H1 (cell line): Measurements from ENCODE around the gene LRP5. TPM values are rescaled to one million over a fixed set of nuclear protein-coding genes. Genes with fewer than 3 reads are reported as not detected.

ENCODE experiments used
- CTCF ChIA-PET: fragments of 300-600 bp; sonication (Branson Sonifier 250); formaldehyde crosslinking; loops from one replicate; lab custom pipeline; 2021; ENCODE audit not compliant: partially characterized antibody; lab: Charles Lee
- POLR2A ChIA-PET: fragments of 300-600 bp; sonication (Branson Sonifier 250); formaldehyde crosslinking; loops from one replicate; lab custom pipeline; 2021; ENCODE audit warnings: inconsistent platforms; ENCODE audit not compliant: partially characterized antibody; lab: Charles Lee
- DNase-seq, 2 experiments: peaks; one replicate each; pipeline versions ENCODE4 v3.0.0 to v3.0.0-alpha.2; 2010 to 2022; ENCODE audit warnings: low spot score in 2 of 2, low read depth in 1 of 2, mixed read lengths in 1 of 2
- FAIRE-seq: peaks from 2 replicates; lab custom pipeline; 2011; peaks lifted over from hg19 to GRCh38; lab: Jason Lieb, UNC
- H2AFZ ChIP-seq: 2 replicates; pipeline ENCODE4 v1.8.1; 2012; ENCODE audit warnings: low read length, inconsistent platforms
- H2AK5ac ChIP-seq: 2 replicates; pipeline ENCODE4 v1.6.1; 2013; ENCODE audit warnings: low read depth, low read length
- H2BK120ac ChIP-seq: replicated peaks from 2 replicates; pipeline ENCODE3; 2013; ENCODE audit warnings: low read depth, low read length, inconsistent platforms
- H2BK12ac ChIP-seq: 2 replicates; pipeline ENCODE4 v1.6.1; 2013; ENCODE audit warnings: low read depth, low read length
- H2BK15ac ChIP-seq: 2 replicates; pipeline ENCODE4 v1.6.1; 2013; ENCODE audit warnings: low read length
- H2BK20ac ChIP-seq: 2 replicates; pipeline ENCODE4 v1.6.1; 2013; ENCODE audit warnings: low read length
- H2BK5ac ChIP-seq: 2 replicates; pipeline ENCODE4 v1.6.1; 2013; ENCODE audit warnings: low read depth, low read length
- H3K14ac ChIP-seq: 2 replicates; pipeline ENCODE4 v1.6.1; 2013; ENCODE audit warnings: inconsistent platforms; ENCODE audit not compliant: insufficient read length
- H3K18ac ChIP-seq: 2 replicates; pipeline ENCODE4 v1.6.1; 2013; ENCODE audit warnings: low read length; ENCODE audit errors: extremely low read depth
- H3K23ac ChIP-seq: 2 replicates; pipeline ENCODE4 v1.6.1; 2013; ENCODE audit warnings: inconsistent platforms; ENCODE audit not compliant: insufficient read length
- H3K23me2 ChIP-seq: 2 replicates; pipeline ENCODE4 v1.6.1; 2013; ENCODE audit warnings: low read depth, low read length
- H3K27ac ChIP-seq: 2 replicates; pipeline ENCODE4 v1.6.1; 2011; ENCODE audit warnings: low read depth, low read length, inconsistent platforms
- H3K27me3 ChIP-seq, 4 experiments: replicated peaks in 1 of 4; 1 replicate in 1 of 4; 2 replicates in 3 of 4; pipeline versions ENCODE4 v1.6.1 to v1.8.1; 2011 to 2013; ENCODE audit warnings: low read length in 3 of 4, mild to moderate bottlenecking in 3 of 4, inconsistent platforms in 2 of 4, mixed read lengths in 2 of 4, moderate library complexity in 1 of 4; ENCODE audit not compliant: control insufficient read depth in 3 of 4, insufficient read depth in 3 of 4; ENCODE audit errors: extremely low read depth in 1 of 4
- H3K36me3 ChIP-seq, 4 experiments: 2 replicates each; pipeline versions ENCODE4 v1.6.1 to v1.8.1; 2011 to 2013; ENCODE audit warnings: mild to moderate bottlenecking in 4 of 4, low read length in 3 of 4, moderate library complexity in 2 of 4, control low read depth in 1 of 4, inconsistent platforms in 1 of 4; ENCODE audit not compliant: insufficient read depth in 4 of 4, control insufficient read depth in 2 of 4
- H3K4ac ChIP-seq: replicated peaks from 2 replicates; pipeline ENCODE3; 2013; ENCODE audit warnings: low read length, low read depth, mixed read lengths, inconsistent platforms; ENCODE audit not compliant: insufficient read length
- H3K4me1 ChIP-seq, 4 experiments: replicated peaks in 1 of 4; 1 replicate in 1 of 4; 2 replicates in 3 of 4; pipeline versions ENCODE4 v1.6.1 to v1.8.1; 2011 to 2013; ENCODE audit warnings: low read length in 3 of 4, inconsistent platforms in 2 of 4, mixed read lengths in 1 of 4; ENCODE audit not compliant: insufficient read depth in 4 of 4, control insufficient read depth in 3 of 4
- H3K4me2 ChIP-seq, 2 experiments: 2 replicates each; pipeline versions ENCODE4 v1.6.1 to v1.8.1; 2011 to 2013; ENCODE audit warnings: low read depth in 2 of 2, low read length in 2 of 2, control low read depth in 1 of 2, inconsistent platforms in 1 of 2, mild to moderate bottlenecking in 1 of 2; ENCODE audit not compliant: insufficient read depth in 1 of 2
- H3K4me3 ChIP-seq, 4 experiments: fragments of 200-600, 300-600 bp in 1 of 4; sonication (generic), shearing (Covaris generic), sonication (Bioruptor Twin) in 1 of 4; 2 replicates each; pipeline versions ENCODE4 v1.5.1 to v1.8.1; 2011 to 2016; ENCODE audit warnings: low read length in 4 of 4, low read depth in 3 of 4, control low read depth in 2 of 4, inconsistent platforms in 2 of 4, mild to moderate bottlenecking in 2 of 4, mixed read lengths in 1 of 4, moderate library complexity in 1 of 4; ENCODE audit not compliant: insufficient read depth in 2 of 4; ENCODE audit errors: extremely low read depth in 1 of 4
- H3K56ac ChIP-seq: replicated peaks from 2 replicates; pipeline ENCODE3; 2013; ENCODE audit warnings: low read depth, mild to moderate bottlenecking, mixed read lengths, low read length, inconsistent platforms; ENCODE audit not compliant: insufficient read length
- H3K79me1 ChIP-seq: 2 replicates; pipeline ENCODE4 v1.6.1; 2013; ENCODE audit warnings: low read depth, low read length, control low read depth
- H3K79me2 ChIP-seq, 2 experiments: 2 replicates each; pipeline versions ENCODE4 v1.6.1 to v1.8.1; 2012 to 2013; ENCODE audit warnings: low read length in 2 of 2, mild to moderate bottlenecking in 2 of 2, inconsistent platforms in 1 of 2; ENCODE audit not compliant: insufficient read depth in 2 of 2, control insufficient read depth in 1 of 2
- H3K9ac ChIP-seq, 4 experiments: replicated peaks in 1 of 4; 1 replicate in 1 of 4; 2 replicates in 3 of 4; pipeline versions ENCODE4 v1.6.1 to v1.8.1; 2011 to 2013; ENCODE audit warnings: low read depth in 3 of 4, low read length in 3 of 4, control low read depth in 2 of 4, mild to moderate bottlenecking in 2 of 4, moderate library complexity in 2 of 4, inconsistent platforms in 1 of 4; ENCODE audit errors: extremely low read depth in 1 of 4
- H3K9me3 ChIP-seq, 2 experiments: 2 replicates each; pipeline versions ENCODE4 v1.6.1 to v1.8.1; 2012 to 2013; ENCODE audit warnings: mild to moderate bottlenecking in 2 of 2, moderate library complexity in 2 of 2, control low read depth in 1 of 2, inconsistent platforms in 1 of 2, low read depth in 1 of 2, low read length in 1 of 2, mixed read lengths in 1 of 2; ENCODE audit not compliant: insufficient read depth in 2 of 2
- H4K20me1 ChIP-seq, 2 experiments: replicated peaks in 1 of 2; 2 replicates each; pipeline versions ENCODE3 to v1.8.1; 2011 to 2013; ENCODE audit warnings: inconsistent platforms in 2 of 2, low read length in 2 of 2, mild to moderate bottlenecking in 1 of 2; ENCODE audit not compliant: insufficient read depth in 2 of 2, control insufficient read depth in 1 of 2
- H4K5ac ChIP-seq: 2 replicates; pipeline ENCODE4 v1.6.1; 2013; ENCODE audit warnings: low read length, low read depth, mixed read lengths, inconsistent platforms; ENCODE audit not compliant: insufficient read length
- H4K8ac ChIP-seq: 2 replicates; pipeline ENCODE4 v1.8.0; 2013; ENCODE audit warnings: mild to moderate bottlenecking, moderate library complexity, low read length, inconsistent platforms; ENCODE audit not compliant: insufficient read depth; ENCODE audit errors: extremely low read depth
- H4K91ac ChIP-seq: replicated peaks from 2 replicates; pipeline ENCODE3; 2013; ENCODE audit warnings: low read length, mixed read lengths, inconsistent platforms; ENCODE audit not compliant: insufficient read length
- ASH2L ChIP-seq: fragments of 200-600, 300-600 bp; sonication (generic); IDR thresholded peaks from one replicate; pipeline ENCODE4 v1.7.1; 2017; ENCODE audit warnings: low read length
- BCL11A ChIP-seq, 2 experiments: IDR thresholded peaks; one replicate each; pipeline ENCODE4 v1.6.1; 2011; ENCODE audit warnings: low read depth in 2 of 2, low read length in 2 of 2, mild to moderate bottlenecking in 2 of 2
- CBX5 ChIP-seq: fragments of 300-800, 300-1000 bp; sonication (generic); IDR thresholded peaks from 2 replicates; pipeline ENCODE4 v1.7.1; 2016; ENCODE audit warnings: antibody characterized with exemption, low read length, low read depth
- E2F6 ChIP-seq: IDR thresholded peaks from 2 replicates; pipeline ENCODE4 v1.6.1; 2012; ENCODE audit warnings: inconsistent platforms
- POLR2A ChIP-seq, 2 experiments: IDR thresholded peaks; 1 replicate in 1 of 2; 2 replicates in 1 of 2; pipeline ENCODE4 v1.6.1; 2011; ENCODE audit warnings: low read depth in 2 of 2, low read length in 2 of 2, mild to moderate bottlenecking in 2 of 2; ENCODE audit errors: control extremely low read depth in 1 of 2
- POU5F1 ChIP-seq: IDR thresholded peaks from 2 replicates; pipeline ENCODE4 v1.6.1; 2011; ENCODE audit warnings: low read depth, mild to moderate bottlenecking, low read length, moderate library complexity
- WGBS, 2 experiments: shearing (Covaris generic) in 1 of 2; methylation state at CpG; one replicate each; pipeline versions ENCODE4 v1.1.6 to v1.1.7; 2013 to 2015; ENCODE audit warnings: low lambda C conversion rate in 2 of 2, mixed read lengths in 2 of 2, inconsistent platforms in 1 of 2, low coverage in 1 of 2, missing lambda C conversion rate in 1 of 2; ENCODE audit not compliant: insufficient replicate concordance in 2 of 2, insufficient coverage in 1 of 2, insufficient read length in 1 of 2; ENCODE audit errors: extremely low coverage in 1 of 2, missing lambda C conversion rate in 1 of 2; 5-methylcytosine and 5-hydroxymethylcytosine counted together
- polyA plus RNA-seq, 7 experiments: library from polyadenylated mRNA; depleted of rRNA in 3 of 7; stranded (reverse) in 5 of 7; unstranded in 2 of 7; fragments of >200 nt in 5 of 7; fragments of 200-250 nt in 2 of 7; gene quantifications; 1 replicate in 5 of 7; 2 replicates in 1 of 7; 4 replicates in 1 of 7; pipeline versions ENCODE4 v1.2.1 to v1.2.3, GENCODE V29; 2011 to 2013; ENCODE audit warnings: missing spikeins in 2 of 7, mixed read lengths in 2 of 7
- total RNA-seq: library from RNA; stranded (reverse); fragmentation: NEBNext Ultra II Directional; extraction: Animal tissue kit (Norgen Biotek cat#: 25700); gene quantifications from 2 replicates; pipeline ENCODE4 v1.2.1, GENCODE V29; 2021

The LRP5 gene
- total and polyA plus RNA-seq, 2 of the 8 experiments (the other 6 are each of a cell fraction or from before 2014, with no cell fraction given) = 19.0 to 38.9 TPM

GRCh38 chr11:68357568-68357967 is 45.2 kb downstream of the LRP5 start:
- WGBS, 2 experiments = 98% methylated on average over 14 of the region's 14 CpGs; no CpG with 5 or more reads in 1 of the 2 experiments
- POLR2A ChIA-PET = interaction anchor here (0.6 kb wide), 1 partner anchor 11 kb away, joined by 3 read pairs; no protein-coding TSS in a partner anchor
- FAIRE-seq = no peak
- TF ChIP-seq E2F6 = no peak
- TF ChIP-seq BCL11A (IDR thresholded peaks at IDR 0.05; ENCODE audit: low read depth in 2 of 2, low read length in 2 of 2) = no peak
- no peak for TF ChIP-seq POLR2A (IDR thresholded peaks at IDR 0.05; ENCODE audit: control extremely low read depth in 1 of 2, low read depth in 2 of 2, low read length in 2 of 2)
- no peak for TF ChIP-seq ASH2L
- no peak for TF ChIP-seq POU5F1
- no peak for TF ChIP-seq CBX5

More at GRCh38 chr11:68357568-68357967, 45.2 kb downstream of the LRP5 start:
- H3K4me1 ChIP-seq = peaks cover 0 to 13% (median 7%) of the 10 kb centered on the region in 4 experiments; a peak in 6 of 7 replicates
- no peak overlapping the region for H4K91ac ChIP-seq
- DNase-seq = no peak
- no peak overlapping the region for H2BK12ac ChIP-seq
- H3K27me3 ChIP-seq = no peaks in the 10 kb centered on the region
- no peak overlapping the region for H3K14ac ChIP-seq
- no peak overlapping the region for H3K9ac ChIP-seq
- no peak overlapping the region for H3K4me3 ChIP-seq
- peaks cover 0 to 2% of the 10 kb centered on the region in 2 experiments; a peak in 1 of 4 replicates for H3K79me2 ChIP-seq
- H3K4me2 ChIP-seq = no peak overlapping the region
- no peak overlapping the region for H2BK20ac ChIP-seq
- H2AK5ac ChIP-seq = no peak overlapping the region
- CTCF ChIA-PET = interaction anchor here (1.4 to 2.9 kb wide), 4 partner anchors 11 to 26 kb away, joined by 3 to 19 read pairs (median 4); no protein-coding TSS in a partner anchor
- H2BK120ac ChIP-seq = no peak overlapping the region
- no peak overlapping the region for H2BK15ac ChIP-seq
- no peak overlapping the region for H2AFZ ChIP-seq
- peaks cover 0 to 6% of the 10 kb centered on the region in 2 experiments; a peak in 2 of 4 replicates for H3K9me3 ChIP-seq
- no peak overlapping the region for H3K56ac ChIP-seq
- H4K8ac ChIP-seq = no peak overlapping the region
- H4K5ac ChIP-seq = no peak overlapping the region
- H3K23ac ChIP-seq = no peak overlapping the region
- peaks cover 0 to 16% (median 7%) of the 10 kb centered on the region in 4 experiments; a peak in 4 of 8 replicates for H3K36me3 ChIP-seq
- H2BK5ac ChIP-seq = no peak overlapping the region
- H3K18ac ChIP-seq = no peak overlapping the region
- H3K27ac ChIP-seq = no peak overlapping the region
- H3K23me2 ChIP-seq = peaks cover 2% of the 10 kb centered on the region; the same call in 1 of the 2 replicates
- H3K79me1 ChIP-seq = peaks cover 7% of the 10 kb centered on the region
- no peak overlapping the region for H3K4ac ChIP-seq
- peaks cover 3 to 7% of the 10 kb centered on the region in 2 experiments for H4K20me1 ChIP-seq
